K562 (cell line): ENCODE data around the gene SIRT5. TPM values are rescaled to one million over a fixed set of nuclear protein-coding genes. Genes with fewer than 3 reads are reported as not detected.
A peak's percentile ranks its signal among the peaks of the same experiment; 100 is the strongest.

ENCODE experiments used
- ARID1B ChIP-seq: fragments of 450-650 bp; IDR thresholded peaks from 2 replicates; pipeline ENCODE4 v1.6.1; 2016; ENCODE audit warnings: antibody characterized with exemption, mild to moderate bottlenecking, inconsistent platforms
- COPS2 ChIP-seq: fragments of 450-650 bp; conservative IDR thresholded peaks from 2 replicates; pipeline ENCODE4 v1.6.1; 2016; ENCODE audit warnings: mild to moderate bottlenecking, moderate library complexity
- EP300 ChIP-seq: IDR thresholded peaks from 2 replicates; pipeline ENCODE4 v1.6.1; 2012; ENCODE audit warnings: low read length, improper control_type of control experiment
- IRF2 ChIP-seq: sonication (generic); formaldehyde crosslinking; IDR thresholded peaks from 2 replicates; pipeline ENCODE4 v1.8.1; 2022; ENCODE audit warnings: mild to moderate bottlenecking, missing genetic modification reagents
- KLF16 ChIP-seq: IDR thresholded peaks from 2 replicates; pipeline ENCODE4 v1.6.1; 2016; ENCODE audit warnings: antibody characterized with exemption
- MTA1 ChIP-seq: fragments of 450-650 bp; IDR thresholded peaks from 2 replicates; pipeline ENCODE4 v1.6.1; 2017; ENCODE audit warnings: borderline replicate concordance
- MTA3 ChIP-seq: fragments of 450-650 bp; formaldehyde crosslinking; IDR thresholded peaks from 2 replicates; pipeline ENCODE4 v1.6.1; 2017; ENCODE audit warnings: mild to moderate bottlenecking, borderline replicate concordance
- NONO ChIP-seq, 2 experiments: fragments of 200-400 bp in 1 of 2; fragments of 450-650 bp in 1 of 2; formaldehyde crosslinking in 1 of 2; IDR thresholded peaks; 2 replicates each; pipeline ENCODE4 v1.6.1; 2017; ENCODE audit warnings: low read depth in 2 of 2, mild to moderate bottlenecking in 2 of 2, moderate library complexity in 2 of 2, low read length in 1 of 2
- PRPF4 ChIP-seq: fragments of 200-400 bp; formaldehyde crosslinking; IDR thresholded peaks from one replicate; pipeline ENCODE4 v1.6.1; 2017; ENCODE audit warnings: low read length, low read depth, mild to moderate bottlenecking; ENCODE audit not compliant: insufficient read depth, poor library complexity, severe bottlenecking
- SIN3A ChIP-seq, 2 experiments: fragments of 150-350 bp in 1 of 2; IDR thresholded peaks; 2 replicates each; pipeline ENCODE4 v1.6.1; 2011 to 2016; ENCODE audit warnings: borderline replicate concordance in 2 of 2, low read depth in 2 of 2, low read length in 2 of 2, mild to moderate bottlenecking in 2 of 2, moderate library complexity in 2 of 2; ENCODE audit not compliant: control insufficient read depth in 1 of 2
- SPI1 ChIP-seq: IDR thresholded peaks from 2 replicates; pipeline ENCODE4 v1.6.1; 2011; ENCODE audit warnings: low read depth, low read length, control low read depth, borderline replicate concordance
- TAF7 ChIP-seq: fragments of 450-650 bp; IDR thresholded peaks from 2 replicates; pipeline ENCODE4 v1.6.1; 2016; ENCODE audit warnings: missing genetic modification characterization, missing compliant biosample characterization
- TFAM ChIP-seq: fragments of 250-450 bp; sonication (Bioruptor Pico); conservative IDR thresholded peaks from 2 replicates; pipeline ENCODE4 v1.5.0; 2021; ENCODE audit warnings: mild to moderate bottlenecking, moderate library complexity
- ZKSCAN3 ChIP-seq: fragments of 250-450 bp; sonication (Bioruptor Pico); IDR thresholded peaks from 2 replicates; pipeline ENCODE4 v1.4.0; 2020
- polyA plus RNA-seq, 8 experiments: library from polyadenylated mRNA; depleted of rRNA in 4 of 8; stranded (reverse) in 5 of 8; unstranded in 3 of 8; fragments of >200 nt; fragmentation: Nextera tagmentation in 2 of 8; fragmentation: Illumina TruSeq in 1 of 8; extraction: Ambion mirVana in 2 of 8; extraction: Trizol in 1 of 8; gene quantifications; 2 replicates each; pipeline versions ENCODE4 v1.2.1 to v1.2.3, GENCODE V29; 2011 to 2014; ENCODE audit warnings: inconsistent platforms in 1 of 8, missing spikeins in 1 of 8
- total RNA-seq, 7 experiments: library from RNA; depleted of rRNA in 6 of 7; stranded (reverse); fragments of >200 nt in 6 of 7; fragmentation: Illumina TruSeq in 2 of 7; extraction: Trizol in 2 of 7; gene quantifications; 2 replicates each; pipeline versions ENCODE4 v1.2.1 to v1.2.3, GENCODE V29; 2011 to 2021; ENCODE audit warnings: low replicate concordance in 1 of 7
- TF ChIP-seq, protein P1 (sequence below): fragments of 250-450 bp; sonication (Bioruptor Pico); IDR thresholded peaks from 2 replicates; pipeline ENCODE4 v1.9.0; 2021; ENCODE audit warnings: mild to moderate bottlenecking, inconsistent platforms
- TF ChIP-seq, protein P2 (sequence below): fragments of 450-650 bp; formaldehyde crosslinking; conservative IDR thresholded peaks from 2 replicates; pipeline ENCODE4 v1.4.0; 2022; ENCODE audit warnings: mild to moderate bottlenecking, missing genetic modification characterization
- TF ChIP-seq, protein P3 (sequence below): sonication (generic); formaldehyde crosslinking; IDR thresholded peaks from 2 replicates; pipeline ENCODE4 v1.8.1; 2023; ENCODE audit warnings: mild to moderate bottlenecking, missing genetic modification reagents
- TF ChIP-seq, protein P4 (sequence below): fragments of 450-650 bp; formaldehyde crosslinking; IDR thresholded peaks from 2 replicates; pipeline ENCODE4 v1.4.0; 2022; ENCODE audit warnings: missing genetic modification characterization

SIRT5 gene
- total and polyA plus RNA-seq, 9 of the 15 experiments (the other 6 are each of a cell fraction or from before 2014, with no cell fraction given) = 2.1 to 15.7 (median 11.4) TPM

DNA sequence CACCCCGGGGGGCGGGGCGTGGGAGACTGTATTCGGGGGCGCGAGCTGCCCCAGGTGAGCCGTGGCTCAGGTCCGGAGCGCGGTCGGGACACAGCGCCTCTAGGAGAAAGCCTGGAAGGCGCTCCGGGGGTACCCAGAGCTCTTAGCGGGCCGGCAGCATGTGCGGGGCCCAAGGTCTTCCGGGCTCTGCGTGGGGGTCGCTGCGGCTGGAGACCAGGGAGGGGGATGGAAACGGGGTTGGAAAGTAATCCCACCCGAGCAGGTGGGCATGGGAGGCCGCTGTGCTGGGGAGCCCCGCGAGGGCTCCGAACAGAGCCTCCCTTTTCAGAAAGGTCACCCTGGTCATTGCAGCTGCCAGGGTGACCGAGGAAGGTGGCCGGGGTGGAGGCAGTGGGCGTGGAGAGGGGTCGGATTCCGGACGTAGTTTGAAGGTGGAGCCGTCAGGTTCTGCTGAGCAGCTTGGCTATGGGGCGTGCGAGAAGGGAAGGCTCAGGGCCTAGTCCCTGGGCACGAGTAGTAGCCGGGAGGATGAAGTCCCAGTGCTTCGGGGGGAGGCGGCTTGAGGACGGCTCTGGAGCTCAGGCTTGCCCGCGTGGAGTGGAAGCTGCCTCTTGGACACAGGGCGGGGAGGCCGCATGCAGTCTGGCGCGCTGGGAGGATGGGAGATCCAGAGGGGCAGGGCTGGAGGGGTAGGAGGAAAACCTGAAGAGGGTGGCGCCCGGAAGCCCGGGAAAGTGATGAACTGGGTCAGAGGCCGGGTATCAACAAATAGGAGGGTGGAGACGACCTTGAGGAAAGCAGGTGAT lies at the start of gene SIRT5 (continued):
- TF ChIP-seq SIN3A (IDR thresholded peaks at IDR 0.05; ENCODE audit: borderline replicate concordance in 2 of 2, control insufficient read depth in 1 of 2, low read depth in 2 of 2, low read length in 2 of 2) (peak; percentile 41 to 67; a peak in 1 of 4 replicates), KLF16 (0 out of 2 replicates have a peak, but pooled peaks have one; percentile 7), TFAM (CRISPR knock-in tag) (no peak), PRPF4 (no peak), IRF2 (CRISPR knock-in tag) (no peak), TAF7 (tag) (no peak; the same call in 1 of the 2 replicates), COPS2 (no peak), ZKSCAN3 (no peak), SPI1 (no peak), NONO (IDR thresholded peaks at IDR 0.05; ENCODE audit: low read depth in 2 of 2, low read length in 1 of 2) (no peak; a peak in 2 of 4 replicates), MTA1 (peak; percentile 56; the same call in 1 of the 2 replicates), MTA3 (peak; percentile 84), ARID1B (no peak; the same call in 1 of the 2 replicates), EP300 (no peak)
- TF ChIP-seq, protein P1, sequence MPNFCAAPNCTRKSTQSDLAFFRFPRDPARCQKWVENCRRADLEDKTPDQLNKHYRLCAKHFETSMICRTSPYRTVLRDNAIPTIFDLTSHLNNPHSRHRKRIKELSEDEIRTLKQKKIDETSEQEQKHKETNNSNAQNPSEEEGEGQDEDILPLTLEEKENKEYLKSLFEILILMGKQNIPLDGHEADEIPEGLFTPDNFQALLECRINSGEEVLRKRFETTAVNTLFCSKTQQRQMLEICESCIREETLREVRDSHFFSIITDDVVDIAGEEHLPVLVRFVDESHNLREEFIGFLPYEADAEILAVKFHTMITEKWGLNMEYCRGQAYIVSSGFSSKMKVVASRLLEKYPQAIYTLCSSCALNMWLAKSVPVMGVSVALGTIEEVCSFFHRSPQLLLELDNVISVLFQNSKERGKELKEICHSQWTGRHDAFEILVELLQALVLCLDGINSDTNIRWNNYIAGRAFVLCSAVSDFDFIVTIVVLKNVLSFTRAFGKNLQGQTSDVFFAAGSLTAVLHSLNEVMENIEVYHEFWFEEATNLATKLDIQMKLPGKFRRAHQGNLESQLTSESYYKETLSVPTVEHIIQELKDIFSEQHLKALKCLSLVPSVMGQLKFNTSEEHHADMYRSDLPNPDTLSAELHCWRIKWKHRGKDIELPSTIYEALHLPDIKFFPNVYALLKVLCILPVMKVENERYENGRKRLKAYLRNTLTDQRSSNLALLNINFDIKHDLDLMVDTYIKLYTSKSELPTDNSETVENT (CRISPR knock-in tag) = no peak
- TF ChIP-seq, protein P2, sequence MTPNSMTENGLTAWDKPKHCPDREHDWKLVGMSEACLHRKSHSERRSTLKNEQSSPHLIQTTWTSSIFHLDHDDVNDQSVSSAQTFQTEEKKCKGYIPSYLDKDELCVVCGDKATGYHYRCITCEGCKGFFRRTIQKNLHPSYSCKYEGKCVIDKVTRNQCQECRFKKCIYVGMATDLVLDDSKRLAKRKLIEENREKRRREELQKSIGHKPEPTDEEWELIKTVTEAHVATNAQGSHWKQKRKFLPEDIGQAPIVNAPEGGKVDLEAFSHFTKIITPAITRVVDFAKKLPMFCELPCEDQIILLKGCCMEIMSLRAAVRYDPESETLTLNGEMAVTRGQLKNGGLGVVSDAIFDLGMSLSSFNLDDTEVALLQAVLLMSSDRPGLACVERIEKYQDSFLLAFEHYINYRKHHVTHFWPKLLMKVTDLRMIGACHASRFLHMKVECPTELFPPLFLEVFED (CRISPR knock-in tag) = 0 out of 2 replicates have a peak, but pooled peaks have one; percentile 1
- TF ChIP-seq, protein P3, sequence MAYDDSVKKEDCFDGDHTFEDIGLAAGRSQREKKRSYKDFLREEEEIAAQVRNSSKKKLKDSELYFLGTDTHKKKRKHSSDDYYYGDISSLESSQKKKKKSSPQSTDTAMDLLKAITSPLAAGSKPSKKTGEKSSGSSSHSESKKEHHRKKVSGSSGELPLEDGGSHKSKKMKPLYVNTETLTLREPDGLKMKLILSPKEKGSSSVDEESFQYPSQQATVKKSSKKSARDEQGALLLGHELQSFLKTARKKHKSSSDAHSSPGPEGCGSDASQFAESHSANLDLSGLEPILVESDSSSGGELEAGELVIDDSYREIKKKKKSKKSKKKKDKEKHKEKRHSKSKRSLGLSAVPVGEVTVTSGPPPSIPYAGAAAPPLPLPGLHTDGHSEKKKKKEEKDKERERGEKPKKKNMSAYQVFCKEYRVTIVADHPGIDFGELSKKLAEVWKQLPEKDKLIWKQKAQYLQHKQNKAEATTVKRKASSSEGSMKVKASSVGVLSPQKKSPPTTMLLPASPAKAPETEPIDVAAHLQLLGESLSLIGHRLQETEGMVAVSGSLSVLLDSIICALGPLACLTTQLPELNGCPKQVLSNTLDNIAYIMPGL = peak; percentile 59; the same call in 1 of the 2 replicates
- TF ChIP-seq, protein P4, sequence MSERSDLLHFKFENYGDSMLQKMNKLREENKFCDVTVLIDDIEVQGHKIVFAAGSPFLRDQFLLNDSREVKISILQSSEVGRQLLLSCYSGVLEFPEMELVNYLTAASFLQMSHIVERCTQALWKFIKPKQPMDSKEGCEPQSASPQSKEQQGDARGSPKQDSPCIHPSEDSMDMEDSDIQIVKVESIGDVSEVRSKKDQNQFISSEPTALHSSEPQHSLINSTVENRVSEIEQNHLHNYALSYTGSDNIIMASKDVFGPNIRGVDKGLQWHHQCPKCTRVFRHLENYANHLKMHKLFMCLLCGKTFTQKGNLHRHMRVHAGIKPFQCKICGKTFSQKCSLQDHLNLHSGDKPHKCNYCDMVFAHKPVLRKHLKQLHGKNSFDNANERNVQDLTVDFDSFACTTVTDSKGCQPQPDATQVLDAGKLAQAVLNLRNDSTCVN (CRISPR knock-in tag) = no peak
